IMR-90 (cell line): Measurements from ENCODE around the gene PSPN.

Experiments
- CTCF ChIP-seq: conservative IDR thresholded peaks from 2 replicates; pipeline ENCODE4 v1.5.1; 2012; ENCODE audit warnings: mild to moderate bottlenecking, low read depth, low read length, improper control_type of control experiment
- ELK1 ChIP-seq: fragments of 150-350 bp; IDR thresholded peaks from 2 replicates; pipeline ENCODE4 v1.6.1; 2016; ENCODE audit warnings: low read depth, mild to moderate bottlenecking, low read length, moderate library complexity, borderline replicate concordance
- FOS ChIP-seq: fragments of 150-350 bp; IDR thresholded peaks from 2 replicates; pipeline ENCODE4 v1.6.1; 2016; ENCODE audit warnings: low read depth, low read length
- MXI1 ChIP-seq: IDR thresholded peaks from 2 replicates; pipeline ENCODE4 v1.6.1; 2012; ENCODE audit warnings: low read depth, mild to moderate bottlenecking, low read length, moderate library complexity, borderline replicate concordance
- POLR2A ChIP-seq: IDR thresholded peaks from 2 replicates; pipeline ENCODE4 v1.6.1; 2012; ENCODE audit warnings: mild to moderate bottlenecking, low read depth, low read length
- RAD21 ChIP-seq: IDR thresholded peaks from 2 replicates; pipeline ENCODE4 v1.6.1; 2012; ENCODE audit warnings: low read length, improper control_type of control experiment

- TF ChIP-seq POLR2A (no peak), CTCF (no peak), MXI1 (no peak), FOS (no peak), ELK1 (no peak), RAD21 (no peak)
Observed at GRCh38 chr19:6334490-6335285, 41.0 kb downstream of the PSPN start.
